ENCODE data around the gene EFNB2. TPM values are rescaled to one million over a fixed set of nuclear protein-coding genes. Genes with fewer than 3 reads are reported as not detected.

Gene EFNB2
- total and polyA plus RNA-seq, 2 of the 13 experiments (the other 11 are each of a cell fraction or from before 2014, with no cell fraction given): 0.11 to 0.20 TPM

DNA sequence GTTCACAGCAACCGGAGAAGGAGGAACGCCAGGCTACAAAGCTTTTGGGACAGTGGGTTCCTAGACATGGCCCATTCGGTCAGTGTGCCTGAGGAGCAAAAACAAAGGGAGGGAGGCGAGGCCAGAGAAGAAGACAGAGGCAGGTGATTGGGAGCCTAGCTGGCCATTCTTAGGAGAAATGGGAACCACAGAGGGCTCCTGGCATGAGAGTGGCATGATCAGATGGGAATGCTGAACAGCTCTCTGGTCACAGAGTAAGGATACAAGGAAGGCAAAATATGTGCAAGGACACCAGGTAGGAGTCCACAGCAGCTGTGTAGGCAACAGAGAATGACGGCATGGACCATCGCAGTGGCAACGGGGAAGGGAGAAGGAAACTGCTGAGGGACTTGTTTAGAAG lies 82.4 kb downstream of the EFNB2 start (continued):
- TF ChIP-seq, protein P1, sequence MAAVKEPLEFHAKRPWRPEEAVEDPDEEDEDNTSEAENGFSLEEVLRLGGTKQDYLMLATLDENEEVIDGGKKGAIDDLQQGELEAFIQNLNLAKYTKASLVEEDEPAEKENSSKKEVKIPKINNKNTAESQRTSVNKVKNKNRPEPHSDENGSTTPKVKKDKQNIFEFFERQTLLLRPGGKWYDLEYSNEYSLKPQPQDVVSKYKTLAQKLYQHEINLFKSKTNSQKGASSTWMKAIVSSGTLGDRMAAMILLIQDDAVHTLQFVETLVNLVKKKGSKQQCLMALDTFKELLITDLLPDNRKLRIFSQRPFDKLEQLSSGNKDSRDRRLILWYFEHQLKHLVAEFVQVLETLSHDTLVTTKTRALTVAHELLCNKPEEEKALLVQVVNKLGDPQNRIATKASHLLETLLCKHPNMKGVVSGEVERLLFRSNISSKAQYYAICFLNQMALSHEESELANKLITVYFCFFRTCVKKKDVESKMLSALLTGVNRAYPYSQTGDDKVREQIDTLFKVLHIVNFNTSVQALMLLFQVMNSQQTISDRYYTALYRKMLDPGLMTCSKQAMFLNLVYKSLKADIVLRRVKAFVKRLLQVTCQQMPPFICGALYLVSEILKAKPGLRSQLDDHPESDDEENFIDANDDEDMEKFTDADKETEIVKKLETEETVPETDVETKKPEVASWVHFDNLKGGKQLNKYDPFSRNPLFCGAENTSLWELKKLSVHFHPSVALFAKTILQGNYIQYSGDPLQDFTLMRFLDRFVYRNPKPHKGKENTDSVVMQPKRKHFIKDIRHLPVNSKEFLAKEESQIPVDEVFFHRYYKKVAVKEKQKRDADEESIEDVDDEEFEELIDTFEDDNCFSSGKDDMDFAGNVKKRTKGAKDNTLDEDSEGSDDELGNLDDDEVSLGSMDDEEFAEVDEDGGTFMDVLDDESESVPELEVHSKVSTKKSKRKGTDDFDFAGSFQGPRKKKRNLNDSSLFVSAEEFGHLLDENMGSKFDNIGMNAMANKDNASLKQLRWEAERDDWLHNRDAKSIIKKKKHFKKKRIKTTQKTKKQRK (IDR thresholded peaks at IDR 0.05; ENCODE audit: low read length): no peak
- TF ChIP-seq NFKBIZ (CRISPR knock-in tag; IDR thresholded peaks at IDR 0.05): no peak

- no peak for FAIRE-seq
- no peak overlapping the region for H2AFZ ChIP-seq (ENCODE audit: low read length)
- no peaks in the 10 kb centered on the region for H3K9me3 ChIP-seq (ENCODE audit: low read length)
- ATAC-seq: no peak
- H3K36me3 ChIP-seq (replicated peaks in 1 of 2; ENCODE audit: control insufficient read depth in 1 of 2, insufficient read depth in 2 of 2, low read length in 2 of 2): no peaks in the 10 kb centered on the region
- no peaks in the 10 kb centered on the region for H4K20me1 ChIP-seq (ENCODE audit: insufficient read depth, low read length)
- no TSS peak for BruUV-seq (replicated peaks)
- no peak overlapping the region for H3K4me2 ChIP-seq (ENCODE audit: low read depth, low read length)
- H3K79me2 ChIP-seq (ENCODE audit: insufficient read depth, low read length): no peaks in the 10 kb centered on the region
- TF ChIP-seq TARDBP (CRISPR knock-in tag; IDR thresholded peaks at IDR 0.05) (no peak), ZNF691 (CRISPR knock-in tag; IDR thresholded peaks at IDR 0.05; ENCODE audit: borderline replicate concordance, low read depth) (no peak), ATF7 (IDR thresholded peaks at IDR 0.05) (no peak), ATF7 (CRISPR knock-in tag; IDR thresholded peaks at IDR 0.05) (no peak), TIGD3 (CRISPR knock-in tag; IDR thresholded peaks at IDR 0.05; ENCODE audit: borderline replicate concordance) (no peak), ZNF224 (CRISPR knock-in tag; IDR thresholded peaks at IDR 0.05) (no peak)
- TF ChIP-seq, protein P2, sequence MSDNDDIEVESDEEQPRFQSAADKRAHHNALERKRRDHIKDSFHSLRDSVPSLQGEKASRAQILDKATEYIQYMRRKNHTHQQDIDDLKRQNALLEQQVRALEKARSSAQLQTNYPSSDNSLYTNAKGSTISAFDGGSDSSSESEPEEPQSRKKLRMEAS (IDR thresholded peaks at IDR 0.05): no peak
- in situ Hi-C loops (cut with HindIII; ENCODE audit: extremely low pct_ligation_motif_present, low pct_unique_long_range_greater_than_20kb): no loop called here
- H3K9ac ChIP-seq (ENCODE audit: insufficient read depth, low read depth, low read length): no peak overlapping the region
- CTCF ChIA-PET (ENCODE audit: low intra/inter-chr PET ratio, low total read pairs): no interaction called here
- POLR2A ChIA-PET: no interaction called here
- 27% methylated on average over 6 of the region's 6 CpGs for WGBS (ENCODE audit: low lambda C conversion rate)
- no peak overlapping the region for H3K27ac ChIP-seq (ENCODE audit: extremely low read length, insufficient read depth, low read length)
- intact Hi-C loops (cut with micrococcal nuclease; ENCODE audit: unreplicated experiment): no loop called here
- H3K27me3 ChIP-seq (ENCODE audit: control insufficient read depth in 1 of 2, insufficient read depth in 2 of 2, low read length in 2 of 2): peaks cover 0 to 4% of the 10 kb centered on the region in 2 experiments; a peak in 1 of 5 replicates
- DNase-seq (ENCODE audit: low spot score): no peak
- H3K4me1 ChIP-seq (ENCODE audit: insufficient read depth, low read length): no peaks in the 10 kb centered on the region
- no peak overlapping the region for H3K4me3 ChIP-seq (replicated peaks in 1 of 3; ENCODE audit: insufficient read depth in 1 of 3, low read depth in 2 of 3, low read length in 3 of 3)
Observed at GRCh38 chr13:106450991-106451390, 84.5 kb downstream of the EFNB2 start.
